Activated CD8-positive, alpha-beta memory T cell treated with anti-CD3 and anti-CD28 coated beads, Interleukin-2, amount 50 U/mL, for 24 hours (primary cell): Measurements from ENCODE around the gene COG3.

Source experiments
- DNase-seq: peaks from one replicate; pipeline ENCODE4 v3.0.0-alpha.2; 2020; ENCODE audit errors: extremely low read depth

COG3 gene

GRCh38 chr13:45545686-45546409 lies 81.1 kb downstream of the COG3 start:
- DNase-seq: no peak

DNA sequence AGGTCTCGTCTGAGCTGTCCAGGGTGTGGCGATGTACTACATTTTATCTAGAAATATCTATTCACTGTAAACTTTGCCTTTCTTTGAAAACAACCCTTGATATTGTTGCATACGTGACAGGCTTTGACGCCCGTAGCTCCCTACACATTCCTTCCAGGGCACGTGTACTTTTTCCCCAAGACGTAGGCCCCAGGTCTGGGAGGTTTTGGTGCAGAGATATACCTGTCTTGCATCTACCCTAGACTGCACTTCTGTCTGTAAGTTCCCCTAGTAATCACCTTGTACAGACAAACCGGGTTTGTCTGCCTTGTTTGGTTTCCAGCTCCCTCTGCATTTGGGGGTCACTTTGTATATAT lies 81.6 kb downstream of the COG3 start:
- DNase-seq: no peak

GRCh38 chr13:45548281-45548680 lies 83.5 kb downstream of the COG3 start:
- no peak for DNase-seq

DNA sequence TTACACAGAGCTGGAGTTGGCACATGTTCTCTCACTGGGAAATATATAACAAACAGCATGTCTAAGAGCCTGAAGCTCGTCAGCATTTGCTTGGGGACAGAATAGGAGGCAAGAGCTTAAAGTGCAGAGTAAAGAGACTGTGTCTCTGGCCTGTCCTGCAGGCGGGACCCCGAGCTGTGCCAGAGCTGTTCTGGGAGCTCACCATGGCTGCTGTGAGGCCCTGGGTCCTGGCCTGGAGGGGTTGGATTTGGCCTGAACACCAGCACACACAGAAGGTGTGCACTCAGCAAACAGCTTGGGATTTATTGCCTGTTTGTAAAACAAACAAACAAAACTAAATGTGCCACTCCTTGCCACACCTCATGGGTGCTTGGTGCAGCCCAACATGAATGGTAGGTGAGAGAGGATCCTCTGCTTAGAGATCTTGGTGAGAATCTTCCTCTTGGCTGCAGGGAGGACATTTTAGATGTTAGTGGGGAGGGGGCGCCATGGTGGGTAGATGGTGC lies 89.9 kb downstream of the COG3 start:
- DNase-seq: no peak

DNA sequence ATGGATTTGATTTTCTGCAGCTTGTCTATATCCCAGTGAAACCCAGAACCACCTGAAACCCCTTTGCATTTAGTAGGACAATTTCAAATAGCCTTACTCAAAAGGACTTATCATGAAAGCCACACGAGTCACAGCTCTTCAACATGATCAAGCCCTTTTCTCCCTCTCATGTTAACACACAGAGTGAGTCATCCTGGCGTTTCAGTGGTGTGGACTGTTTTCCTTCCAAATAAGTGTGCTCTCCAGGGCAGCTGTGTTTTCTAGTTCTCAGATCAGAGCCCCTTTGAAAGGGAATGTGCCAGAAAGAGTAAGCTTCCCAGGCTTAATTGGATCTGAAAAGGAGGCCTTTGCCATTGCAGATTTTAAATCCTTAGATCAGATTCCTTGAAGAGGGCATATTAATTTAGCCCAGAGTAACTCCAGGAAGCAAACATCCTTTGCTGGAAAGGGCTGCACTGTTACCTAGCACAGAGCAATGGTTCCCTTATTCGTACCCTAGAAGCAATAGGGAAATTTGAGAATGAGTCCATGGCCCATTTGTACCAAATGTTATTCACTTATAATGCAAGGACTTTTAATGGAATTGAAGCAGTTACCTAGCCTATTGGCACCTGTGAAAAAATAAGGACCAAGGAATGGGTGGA lies 99.5 kb downstream of the COG3 start:
- no peak for DNase-seq

DNA sequence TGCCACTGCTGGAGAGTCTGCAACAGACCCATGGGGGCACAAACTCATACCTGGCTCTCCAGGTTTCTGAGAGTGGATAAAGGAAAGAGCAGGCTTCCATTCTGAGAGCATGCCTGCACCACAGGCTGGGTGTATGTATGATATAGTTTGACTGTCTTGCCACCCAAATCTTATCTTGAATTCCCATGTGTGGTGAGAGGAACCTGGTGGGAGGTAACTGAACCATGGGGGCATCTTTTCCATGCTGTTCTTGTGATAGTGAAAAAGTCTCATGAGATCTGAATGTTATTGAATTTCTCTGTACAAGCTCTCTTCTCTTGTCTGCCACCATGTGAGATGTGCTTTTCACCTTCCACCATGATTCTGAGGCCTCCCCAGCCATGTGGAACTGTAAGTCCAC lies 100.6 kb downstream of the COG3 start:
- no peak for DNase-seq

DNA sequence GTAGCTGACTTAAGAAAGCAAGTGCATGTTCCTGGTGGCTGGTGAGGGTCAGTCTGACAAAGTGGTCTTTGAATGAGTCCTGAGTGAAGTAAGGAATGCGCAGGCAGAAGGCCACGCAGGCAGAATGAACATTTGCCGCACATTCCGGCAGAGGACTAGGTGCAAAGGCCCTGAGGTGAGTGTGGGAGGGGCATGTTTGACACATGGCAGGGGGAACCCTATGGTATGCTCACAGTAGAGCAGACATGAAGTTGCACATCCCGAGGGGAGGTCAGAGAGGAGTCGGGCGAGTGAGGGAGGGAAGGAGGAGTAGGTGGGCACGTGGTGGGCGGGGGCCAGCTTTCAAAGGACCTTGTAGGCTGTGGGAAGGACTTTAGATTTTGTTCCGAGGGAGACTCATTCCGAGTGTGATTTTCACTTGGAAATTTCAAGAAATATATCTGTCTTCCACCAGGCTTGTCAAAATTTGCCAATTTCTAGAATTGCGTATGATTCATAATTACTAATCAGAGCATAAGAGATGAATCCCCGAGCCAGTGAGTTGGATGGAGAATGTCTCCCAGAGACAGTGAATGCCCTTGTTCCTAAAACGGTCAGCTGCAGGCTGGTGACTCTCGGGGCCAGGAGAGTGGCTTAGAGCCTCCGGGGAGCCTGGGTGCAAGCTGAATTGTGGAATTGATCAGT lies 110.5 kb downstream of the COG3 start:
- no peak for DNase-seq

DNA sequence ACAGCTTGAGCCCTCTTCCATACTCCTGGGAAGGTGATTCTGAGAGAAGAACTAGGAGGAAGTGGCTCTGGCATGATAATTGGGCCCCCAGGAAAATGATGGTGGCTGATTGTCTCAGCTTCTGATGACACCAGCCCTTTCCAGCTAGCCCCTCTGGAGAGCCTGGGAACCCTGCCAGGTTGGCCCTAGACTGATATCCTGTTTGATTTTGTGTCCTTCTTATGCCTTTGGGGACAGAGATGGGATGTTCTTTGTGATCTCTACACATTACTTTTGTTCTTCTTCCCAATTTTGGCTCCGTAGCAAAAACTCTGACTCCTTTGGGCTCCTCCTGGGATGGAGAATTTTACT lies 111.1 kb downstream of the COG3 start:
- no peak for DNase-seq

DNA sequence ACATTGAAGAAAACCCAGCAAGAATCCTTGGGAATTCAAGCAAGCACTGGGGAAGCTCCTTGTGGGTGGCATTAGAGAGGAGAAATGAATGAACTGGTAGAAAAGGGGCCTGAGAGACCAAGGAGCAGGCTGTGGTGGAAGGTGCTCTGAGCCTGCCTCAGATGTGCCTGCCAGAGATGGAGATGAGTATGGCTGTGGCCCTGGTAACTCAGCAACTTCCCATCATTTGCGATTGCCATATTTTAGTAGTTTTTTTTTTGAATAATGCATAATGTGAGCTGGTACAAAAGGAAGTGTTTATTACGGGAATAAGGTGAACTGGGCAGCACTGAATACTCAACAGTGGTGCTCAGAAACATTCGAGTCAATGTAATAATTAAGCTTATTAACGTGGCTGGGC lies 111.7 kb downstream of the COG3 start:
- no peak for DNase-seq

DNA sequence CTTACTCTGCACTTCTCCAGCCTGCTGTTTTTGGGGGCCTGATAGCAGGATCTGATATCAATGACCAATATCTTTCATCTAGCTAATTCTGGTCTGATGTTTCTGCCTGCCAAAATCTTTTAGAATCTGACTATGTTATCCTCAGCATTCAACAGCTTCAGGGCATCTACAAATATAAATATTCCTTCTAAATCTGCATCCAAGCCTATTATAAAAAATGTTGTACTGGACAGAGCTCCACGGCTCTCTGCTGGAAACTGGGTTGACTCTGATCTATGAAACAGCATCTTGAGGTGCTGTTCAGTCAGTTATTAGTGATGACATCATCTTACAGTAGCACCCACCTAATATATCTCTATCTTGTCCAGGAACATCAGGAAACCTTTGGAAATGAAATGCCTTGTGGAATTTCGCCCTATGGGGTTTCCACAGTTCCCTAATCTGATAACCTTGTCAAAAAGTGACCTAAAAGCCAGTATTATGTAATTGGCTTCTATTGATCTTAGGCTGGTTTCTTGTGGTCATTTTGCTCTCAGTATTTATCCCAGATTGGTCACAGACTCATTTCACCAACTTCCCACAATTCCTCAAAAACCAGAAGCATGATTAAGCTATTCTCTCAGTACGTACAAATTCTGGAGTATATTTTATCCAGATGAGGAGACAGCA lies 117.8 kb downstream of the COG3 start:
- DNase-seq: no peak

DNA sequence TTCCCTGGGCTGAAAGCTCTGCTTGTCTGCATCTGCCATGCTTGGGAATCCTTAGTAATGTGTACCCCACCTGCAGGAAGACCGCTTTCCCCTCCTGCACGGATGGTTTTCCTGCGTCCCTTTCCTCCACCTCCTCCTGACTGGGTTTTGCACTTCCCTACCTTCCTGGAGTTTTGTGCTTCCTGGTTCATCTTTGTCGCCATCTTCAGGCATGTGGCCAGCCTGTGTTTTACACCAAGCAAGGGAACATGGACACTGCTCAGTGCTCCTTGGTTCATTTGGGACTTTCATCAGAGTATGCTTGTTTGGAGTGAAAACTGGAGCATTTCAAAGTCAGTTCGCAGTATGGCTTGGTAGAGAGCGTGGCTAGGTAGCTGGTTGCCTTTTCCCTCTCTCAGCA lies 120.1 kb downstream of the COG3 start:
- no peak for DNase-seq
